ENCODE data around the gene RAD51B.

The RAD51B gene

GRCh38 chr14:68446243-68447040 is 626.9 kb downstream of the RAD51B start:
- in situ Hi-C loops (cut with MboI; ENCODE audit: low sequenced_read_pairs): no loop called here

DNA sequence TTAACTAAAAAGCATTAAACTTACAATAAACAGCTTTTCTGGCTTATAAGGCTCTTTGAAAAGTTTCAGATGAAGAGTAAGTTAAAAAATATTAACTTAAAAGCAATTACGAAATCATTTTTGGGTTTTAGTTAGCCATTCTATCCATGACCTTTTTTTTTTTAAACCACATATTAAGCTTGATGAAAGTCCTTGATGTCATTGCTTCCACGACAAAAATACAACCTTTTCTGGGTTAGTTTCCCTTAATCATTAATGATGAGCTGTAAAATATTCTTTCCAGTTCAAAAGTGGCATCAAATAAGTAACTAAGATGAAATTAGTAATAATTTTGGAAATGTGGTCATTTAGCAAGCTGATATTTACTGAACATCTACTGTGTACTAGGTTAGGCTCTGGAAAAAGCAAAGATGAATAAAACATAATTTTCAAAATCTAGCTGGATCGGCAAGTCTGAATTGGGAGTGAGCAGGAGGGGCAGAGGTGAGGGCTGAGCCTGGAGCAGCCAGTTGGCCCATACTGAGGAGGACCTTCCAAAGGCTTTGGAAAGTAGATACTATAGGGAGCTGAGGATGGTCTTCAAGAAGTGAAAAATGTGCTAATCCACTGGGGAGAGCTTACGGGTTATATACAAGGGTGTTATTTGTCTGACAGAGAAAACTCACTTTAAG is 628.1 kb downstream of the RAD51B start:
- in situ Hi-C loops (cut with MboI; ENCODE audit: low sequenced_read_pairs): no loop called here

DNA sequence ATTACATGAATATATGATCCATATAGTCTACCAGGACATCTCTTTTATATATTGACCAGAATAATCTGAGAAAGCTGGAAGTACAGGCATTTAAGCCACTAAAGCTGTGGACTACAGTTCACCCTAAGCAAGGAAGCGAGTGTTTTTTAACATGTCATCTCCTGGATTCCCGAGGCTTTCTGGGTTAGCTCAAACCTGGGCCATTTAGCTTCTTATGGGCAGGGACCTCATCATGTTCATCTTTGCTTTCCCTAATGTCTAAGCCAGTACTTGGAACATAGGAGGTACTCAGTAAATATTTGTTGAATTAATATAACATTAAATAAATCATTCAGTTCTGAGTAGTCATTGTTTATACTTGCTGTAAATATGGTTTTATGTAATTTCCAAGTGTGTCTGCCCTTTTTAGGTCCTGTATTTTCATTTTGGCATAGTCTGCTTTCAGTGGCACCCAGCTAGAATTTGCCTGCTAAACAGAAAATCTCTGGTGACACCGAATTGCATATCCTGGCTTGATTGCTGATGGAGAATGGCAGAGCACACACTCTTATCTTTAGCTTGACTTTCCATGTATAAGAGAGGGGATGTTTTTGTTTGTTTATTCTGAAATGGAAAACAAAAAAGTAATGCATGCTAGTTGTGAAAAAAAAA is 628.8 kb downstream of the RAD51B start:
- in situ Hi-C loops (cut with MboI; ENCODE audit: low sequenced_read_pairs): no loop called here

DNA sequence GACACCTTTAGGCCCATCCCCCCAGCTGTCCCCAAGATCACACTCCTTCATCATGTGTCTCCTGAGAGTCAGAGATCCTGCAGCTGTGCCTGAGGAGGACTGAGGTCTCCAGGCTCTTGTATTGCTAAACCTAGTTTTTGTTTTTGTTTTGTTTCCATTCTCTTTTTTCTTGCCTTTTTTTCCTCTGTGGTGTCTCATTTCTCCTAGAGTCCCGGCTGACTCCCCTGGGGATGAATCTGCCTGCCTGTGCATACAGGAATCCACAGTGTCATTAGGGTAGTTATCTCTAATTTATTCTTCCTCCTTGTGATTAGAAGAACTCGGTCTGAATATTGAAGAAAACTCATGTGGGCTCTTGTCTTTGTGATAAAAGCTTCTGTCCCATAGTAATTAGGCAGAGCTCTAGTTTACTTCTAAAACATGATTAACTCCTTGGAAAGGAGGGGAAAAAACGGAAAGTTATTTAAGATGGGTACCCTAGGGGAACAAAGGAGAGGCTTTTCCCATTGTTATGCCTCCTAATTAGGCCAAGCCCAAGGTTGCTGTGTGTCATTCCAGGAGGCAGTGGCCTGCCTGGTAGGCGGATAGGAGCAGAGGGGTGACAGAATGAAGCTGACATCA is 630.1 kb downstream of the RAD51B start:
- in situ Hi-C loops (cut with MboI; ENCODE audit: low sequenced_read_pairs): no loop called here

DNA sequence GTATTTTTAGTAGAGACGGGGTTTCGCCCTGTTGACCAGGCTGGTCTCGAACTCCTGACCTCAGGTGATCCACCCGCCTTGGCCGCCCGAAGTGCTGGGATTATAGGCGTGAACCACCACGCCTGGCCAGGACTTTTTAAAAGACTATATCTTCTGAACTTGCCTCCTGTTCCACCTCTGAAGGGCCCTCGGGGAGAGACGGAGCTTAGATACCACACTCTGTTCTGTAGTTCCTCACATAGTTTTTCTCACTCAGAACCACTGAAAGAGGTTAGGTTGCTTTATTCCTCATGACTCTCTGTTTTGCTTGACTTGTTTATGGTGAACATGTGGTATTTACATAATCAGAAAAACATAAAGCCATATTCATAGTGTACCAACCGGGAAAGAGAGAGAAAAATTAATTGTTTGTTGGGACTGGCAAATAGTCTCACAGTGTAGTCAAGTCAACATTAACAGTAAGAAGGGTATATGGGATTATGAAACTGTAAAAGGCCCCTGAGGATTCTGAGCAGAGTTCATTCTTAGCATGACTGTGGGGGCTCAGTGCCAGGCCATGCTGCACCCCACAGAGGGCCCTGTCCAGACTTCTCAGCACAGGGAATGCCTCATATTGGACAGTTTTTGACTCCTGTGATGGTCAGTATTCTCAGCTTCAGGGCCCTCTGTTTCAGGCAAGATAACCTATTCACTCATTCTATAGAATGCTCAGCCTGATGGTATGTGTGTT is 631.0 kb downstream of the RAD51B start:
- in situ Hi-C loops (cut with MboI; ENCODE audit: low sequenced_read_pairs): no loop called here

- in situ Hi-C loops (cut with MboI; ENCODE audit: low sequenced_read_pairs): no loop called here
Observed at GRCh38 chr14:68451696-68452373, 632.3 kb downstream of the RAD51B start.

DNA sequence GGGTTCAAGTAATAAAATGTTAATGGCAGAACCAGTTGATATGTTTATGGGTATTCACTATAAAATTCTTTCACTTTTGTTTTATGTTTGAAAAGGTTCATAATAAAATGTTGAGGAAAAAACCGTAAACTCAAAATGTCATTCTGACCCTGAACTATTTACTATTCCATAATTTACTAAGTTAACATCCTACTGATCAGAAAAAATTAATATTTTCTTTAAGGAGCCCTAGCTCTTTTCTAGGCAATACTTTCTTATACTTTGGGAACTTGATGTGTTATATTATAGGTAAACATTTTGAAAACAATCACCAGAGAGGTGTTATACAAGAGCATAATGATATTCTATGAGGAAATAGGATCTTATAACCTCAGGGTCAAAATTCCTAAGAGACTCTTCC is 638.7 kb downstream of the RAD51B start:
- in situ Hi-C loops (cut with MboI; ENCODE audit: low sequenced_read_pairs): no loop called here

- in situ Hi-C loops (cut with MboI; ENCODE audit: low sequenced_read_pairs): no loop called here
Observed at GRCh38 chr14:68458840-68459469, 639.4 kb downstream of the RAD51B start.

GRCh38 chr14:68459480-68460136 is 640.0 kb downstream of the RAD51B start:
- in situ Hi-C loops (cut with MboI; ENCODE audit: low sequenced_read_pairs): no loop called here

GRCh38 chr14:68460541-68460940 is 641.0 kb downstream of the RAD51B start:
- in situ Hi-C loops (cut with MboI; ENCODE audit: low sequenced_read_pairs): no loop called here

DNA sequence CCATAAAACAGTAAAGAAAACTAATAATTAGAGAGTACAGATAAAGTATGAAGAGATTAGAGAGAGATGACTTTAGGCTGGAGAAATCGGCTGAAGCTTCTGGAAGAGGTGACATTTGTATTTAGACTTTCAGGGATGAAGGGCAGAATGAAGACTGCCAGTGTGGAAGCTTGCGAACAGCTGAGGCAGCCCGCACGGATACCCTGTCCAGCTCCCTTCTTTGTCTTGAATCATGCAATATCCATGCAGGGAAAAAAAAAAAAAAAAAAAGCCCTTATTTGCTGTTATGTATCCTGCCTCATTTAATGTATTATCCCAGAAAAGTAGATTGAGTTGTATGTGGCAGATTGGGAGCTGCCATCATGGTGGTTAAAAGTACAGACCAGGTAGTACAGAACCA is 641.5 kb downstream of the RAD51B start:
- in situ Hi-C loops (cut with MboI; ENCODE audit: low sequenced_read_pairs): no loop called here

DNA sequence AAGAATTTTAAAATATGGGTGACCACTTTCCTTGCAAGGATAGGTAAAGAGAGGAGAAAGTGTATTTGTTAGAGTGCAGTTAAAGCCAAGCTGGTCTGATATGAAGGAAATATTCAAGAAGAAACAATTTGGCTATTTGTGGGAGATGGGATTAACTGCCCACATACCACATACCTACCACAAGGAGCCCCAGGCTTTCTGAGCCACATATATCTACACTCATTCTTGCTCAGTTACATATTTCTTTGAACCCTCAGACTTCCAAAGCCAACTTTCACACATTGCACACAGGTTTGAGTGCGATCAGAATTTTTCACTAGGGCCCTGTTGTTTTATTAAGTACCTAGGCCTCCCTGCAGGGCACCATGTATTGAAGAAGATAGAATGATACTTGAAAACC is 643.1 kb downstream of the RAD51B start:
- in situ Hi-C loops (cut with MboI; ENCODE audit: low sequenced_read_pairs): no loop called here

- in situ Hi-C loops (cut with MboI; ENCODE audit: low sequenced_read_pairs): no loop called here
Observed at GRCh38 chr14:68463299-68463698, 643.7 kb downstream of the RAD51B start.

DNA sequence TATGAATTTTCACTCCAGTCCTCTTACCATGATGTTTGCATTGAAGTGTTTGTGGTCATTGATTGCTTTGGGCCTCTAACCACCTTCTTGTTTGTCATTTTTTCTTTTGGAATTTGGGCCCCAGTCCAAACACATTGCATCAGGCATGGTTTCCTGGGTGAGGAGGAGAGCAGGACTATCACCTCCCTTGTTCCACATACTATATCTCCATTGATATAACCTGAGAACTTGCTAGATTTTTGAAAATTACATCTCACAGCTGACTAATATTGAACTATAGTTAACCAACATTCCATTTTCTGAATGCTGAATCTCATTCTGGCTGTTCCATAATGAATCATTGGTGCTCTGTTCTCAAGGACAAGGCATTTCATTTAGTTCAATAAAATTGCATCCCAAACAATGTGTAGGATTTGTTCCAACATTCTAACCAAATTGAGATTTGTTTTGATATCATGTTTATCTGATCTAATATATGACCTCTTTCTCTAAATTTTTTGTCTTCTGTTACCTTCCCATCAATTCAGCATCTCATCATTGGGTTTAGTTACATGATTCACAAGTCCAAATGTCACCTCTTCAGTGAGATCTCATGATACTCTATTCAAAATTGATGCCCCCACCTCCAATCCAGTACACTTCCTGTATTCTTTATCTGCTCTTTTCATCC is 644.3 kb downstream of the RAD51B start:
- in situ Hi-C loops (cut with MboI; ENCODE audit: low sequenced_read_pairs): no loop called here

DNA sequence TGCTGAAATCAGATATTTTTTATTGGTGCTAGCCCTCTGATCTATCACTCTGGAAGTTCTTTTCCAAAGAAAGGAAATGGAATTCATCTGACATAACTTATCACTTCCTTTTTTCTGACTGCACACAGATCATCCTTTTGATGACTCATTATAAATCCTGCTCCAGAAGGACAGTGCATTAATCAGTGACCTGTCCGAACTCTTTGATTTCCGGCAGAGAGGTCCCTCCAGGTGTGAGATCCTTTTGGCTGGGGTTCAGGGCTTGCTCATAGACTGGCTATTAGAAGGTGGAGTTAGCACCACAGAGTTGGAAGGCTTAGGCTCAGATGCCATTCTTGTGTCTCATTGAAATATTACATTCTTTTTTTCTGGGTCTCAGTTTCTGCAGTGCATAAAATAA is 645.1 kb downstream of the RAD51B start:
- in situ Hi-C loops (cut with MboI; ENCODE audit: low sequenced_read_pairs): no loop called here

DNA sequence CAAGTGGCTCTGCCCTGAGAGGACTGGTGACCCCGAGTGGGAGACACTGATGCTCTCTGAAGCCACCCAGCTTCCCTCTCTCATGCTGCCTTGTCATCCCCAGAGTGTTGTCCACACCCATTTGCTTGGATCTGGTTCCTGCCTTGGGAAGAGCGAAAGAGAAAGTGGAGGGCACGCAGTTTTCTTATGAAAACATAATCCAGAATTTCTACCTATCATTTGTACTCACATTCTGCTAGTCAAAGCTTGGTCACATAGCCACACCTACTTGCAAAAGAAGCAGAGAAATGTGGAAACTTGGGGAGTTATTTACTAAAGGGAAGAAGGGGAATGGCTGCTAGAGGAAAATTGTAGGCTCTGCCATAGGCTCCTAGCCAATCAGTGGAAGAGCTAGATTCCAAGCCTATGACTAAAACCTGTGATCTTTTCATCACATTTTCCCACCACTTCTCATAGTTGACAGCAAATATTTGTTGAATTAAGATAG is 647.0 kb downstream of the RAD51B start:
- in situ Hi-C loops (cut with MboI; ENCODE audit: low sequenced_read_pairs): no loop called here

DNA sequence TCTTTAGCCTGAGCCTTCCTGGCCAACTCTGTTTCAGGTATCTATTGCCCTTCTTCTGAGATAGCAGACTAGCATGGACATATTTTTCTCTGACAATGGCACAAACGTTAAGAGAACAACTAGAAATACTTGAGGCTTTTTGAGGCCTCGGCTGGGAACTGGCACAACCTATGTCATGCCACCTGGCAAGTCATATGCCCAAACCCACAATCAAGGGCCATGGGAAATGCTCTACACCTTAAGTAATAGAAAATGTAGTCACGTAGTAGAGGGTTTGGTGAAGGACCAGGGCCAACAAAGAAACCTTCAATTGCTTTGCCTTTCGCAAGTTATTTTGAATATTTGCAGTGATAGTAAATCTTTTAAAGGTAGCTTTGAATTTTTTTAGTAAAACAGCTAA is 647.8 kb downstream of the RAD51B start:
- in situ Hi-C loops (cut with MboI; ENCODE audit: low sequenced_read_pairs): no loop called here

DNA sequence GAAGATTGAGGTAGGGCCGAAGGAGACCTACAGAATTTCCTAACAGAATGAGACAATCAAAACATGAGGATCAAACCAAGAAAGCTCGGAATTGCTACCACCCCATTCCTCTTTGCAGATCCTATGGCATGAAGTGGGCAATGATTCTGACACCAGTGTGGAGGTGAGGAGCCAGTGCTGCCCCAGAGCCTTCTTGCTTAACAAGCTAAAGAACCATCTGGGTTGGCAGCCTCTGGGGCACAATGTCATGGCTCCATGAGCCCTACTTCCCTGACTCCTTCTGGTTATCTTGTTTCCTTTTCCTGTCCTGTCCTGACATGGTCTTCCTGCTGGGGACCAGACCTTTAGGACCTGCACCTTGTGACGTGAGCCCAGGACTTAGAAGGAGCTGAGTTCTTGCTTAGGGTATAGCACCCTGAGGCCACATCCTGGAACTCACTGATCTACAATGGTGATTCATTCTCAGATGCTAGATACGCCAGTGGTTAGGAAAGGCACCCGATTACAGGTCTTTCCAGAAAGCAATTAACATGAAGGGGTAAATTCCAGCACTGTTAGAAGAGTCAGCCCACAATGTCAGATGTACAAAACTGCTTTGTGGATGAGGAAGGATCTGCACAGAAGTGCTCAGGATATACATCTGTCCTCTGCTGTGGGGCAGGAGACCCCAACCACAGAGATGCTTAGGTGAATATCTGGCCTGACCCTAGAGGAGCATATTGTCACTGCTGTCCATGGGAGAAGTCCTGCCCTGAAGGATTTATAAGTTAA is 649.0 kb downstream of the RAD51B start:
- in situ Hi-C loops (cut with MboI; ENCODE audit: low sequenced_read_pairs): no loop called here
